IMR-90 (cell line): Measurements from ENCODE around the gene SLC17A5. TPM values are rescaled to one million over a fixed set of nuclear protein-coding genes. Genes with fewer than 3 reads are reported as not detected.

Experiments used
- ATAC-seq: fragments of 200-7000 bp; cut with Tn5 transposase; 2 replicates; pipeline ENCODE4 v1.9.1; 2020; ENCODE audit warnings: low read depth, mild to moderate bottlenecking, moderate library complexity
- BruUV-seq: library from RNA; stranded (reverse); fragments of 400-500 nt; replicated peaks from 2 replicates; lab custom pipeline; 2021; lab: Mats Ljungman, UMichigan
- CTCF ChIA-PET: fragments of 300-600 bp; formaldehyde crosslinking; extraction: SDS; loops from one replicate; lab custom pipeline; 2021; ENCODE audit warnings: antibody characterized with exemption; lab: Yijun Ruan, JAX
- POLR2A ChIA-PET: fragments of 300-600 bp; sonication (Branson Sonifier 250); formaldehyde crosslinking; loops from one replicate; lab custom pipeline; 2022; ENCODE audit warnings: antibody characterized with exemption; ENCODE audit not compliant: unreplicated experiment; lab: Charles Lee
- DNase-seq: peaks from one replicate; pipeline ENCODE4 v3.0.0; 2013
- H2AFZ ChIP-seq: replicated peaks from 2 replicates; pipeline ENCODE3; 2013; ENCODE audit warnings: low read length, mild to moderate bottlenecking; ENCODE audit not compliant: poor library complexity
- H2AK5ac ChIP-seq: 2 replicates; pipeline ENCODE4 v1.6.1; 2013; ENCODE audit warnings: low read depth, low read length, inconsistent platforms
- H2AK9ac ChIP-seq: replicated peaks from 2 replicates; pipeline ENCODE3; 2013; ENCODE audit warnings: mild to moderate bottlenecking, low read depth, low read length, moderate library complexity; ENCODE audit not compliant: poor library complexity
- H2BK120ac ChIP-seq: 2 replicates; pipeline ENCODE4 v1.6.1; 2013; ENCODE audit warnings: low read depth, low read length, inconsistent platforms
- H2BK15ac ChIP-seq: 3 replicates; pipeline ENCODE4 v1.6.1; 2013; ENCODE audit warnings: low read depth, low read length, inconsistent platforms
- H2BK20ac ChIP-seq: 2 replicates; pipeline ENCODE4 v1.6.1; 2013; ENCODE audit warnings: low read depth, mild to moderate bottlenecking, inconsistent platforms, low read length, moderate library complexity
- H2BK5ac ChIP-seq: 2 replicates; pipeline ENCODE4 v1.6.1; 2013; ENCODE audit warnings: mild to moderate bottlenecking, low read depth, low read length, inconsistent platforms; ENCODE audit not compliant: poor library complexity, severe bottlenecking
- H3K14ac ChIP-seq: replicated peaks from 2 replicates; pipeline ENCODE4 v1.6.1; 2013; ENCODE audit warnings: low read depth, low read length, inconsistent platforms
- H3K18ac ChIP-seq: 2 replicates; pipeline ENCODE4 v1.6.1; 2013; ENCODE audit warnings: low read depth, low read length, control low read depth
- H3K23ac ChIP-seq: 2 replicates; pipeline ENCODE4 v1.6.1; 2013; ENCODE audit warnings: low read depth, low read length, inconsistent platforms
- H3K27ac ChIP-seq: 2 replicates; pipeline ENCODE4 v1.5.1; 2013; ENCODE audit warnings: mild to moderate bottlenecking, control low read depth, low read length; ENCODE audit not compliant: insufficient read depth
- H3K27me3 ChIP-seq: 2 replicates; pipeline ENCODE4 v1.6.1; 2013; ENCODE audit warnings: low read length; ENCODE audit not compliant: control insufficient read depth, insufficient read depth
- H3K36me3 ChIP-seq: 2 replicates; pipeline ENCODE4 v1.6.1; 2013; ENCODE audit warnings: low read length, mixed read lengths; ENCODE audit not compliant: control insufficient read depth, insufficient read depth
- H3K4ac ChIP-seq: 2 replicates; pipeline ENCODE4 v1.6.1; 2013; ENCODE audit warnings: low read depth, low read length, inconsistent platforms
- H3K4me1 ChIP-seq: 2 replicates; pipeline ENCODE4 v1.6.1; 2013; ENCODE audit warnings: low read length, mixed read lengths; ENCODE audit not compliant: control insufficient read depth, insufficient read depth
- H3K4me2 ChIP-seq: 2 replicates; pipeline ENCODE4 v1.6.1; 2013; ENCODE audit warnings: low read depth, mild to moderate bottlenecking, control low read depth, low read length, moderate library complexity
- H3K4me3 ChIP-seq: 2 replicates; pipeline ENCODE4 v1.5.1; 2013; ENCODE audit warnings: low read depth, mild to moderate bottlenecking, control low read depth, low read length, moderate library complexity; ENCODE audit not compliant: insufficient read depth
- H3K56ac ChIP-seq: 2 replicates; pipeline ENCODE4 v1.6.1; 2013; ENCODE audit warnings: low read length, inconsistent platforms; ENCODE audit not compliant: insufficient read depth; ENCODE audit errors: extremely low read depth
- H3K79me1 ChIP-seq, 2 experiments: 2 replicates each; pipeline ENCODE4 v1.6.1; 2013; ENCODE audit warnings: low read length in 2 of 2, inconsistent platforms in 1 of 2, low read depth in 1 of 2
- H3K9ac ChIP-seq: 2 replicates; pipeline ENCODE4 v1.6.1; 2013; ENCODE audit warnings: low read depth, low read length, control low read depth
- H3K9me1 ChIP-seq: 2 replicates; pipeline ENCODE4 v1.6.1; 2013; ENCODE audit warnings: low read length, inconsistent platforms; ENCODE audit not compliant: insufficient read depth
- H3K9me3 ChIP-seq: 2 replicates; pipeline ENCODE4 v1.6.1; 2013; ENCODE audit warnings: low read length; ENCODE audit not compliant: control insufficient read depth, insufficient read depth
- H4K20me1 ChIP-seq: 2 replicates; pipeline ENCODE4 v1.6.1; 2013; ENCODE audit warnings: low read length, inconsistent platforms; ENCODE audit not compliant: insufficient read depth
- H4K5ac ChIP-seq: 2 replicates; pipeline ENCODE4 v1.6.1; 2013; ENCODE audit warnings: mild to moderate bottlenecking, low read depth, low read length, control low read depth
- H4K8ac ChIP-seq, 2 experiments: 2 replicates each; pipeline ENCODE4 v1.6.1; 2013; ENCODE audit warnings: low read depth in 2 of 2, low read length in 2 of 2, control low read depth in 1 of 2, inconsistent platforms in 1 of 2
- H4K91ac ChIP-seq: 2 replicates; pipeline ENCODE4 v1.6.1; 2013; ENCODE audit warnings: low read depth, low read length, inconsistent platforms; ENCODE audit not compliant: insufficient read depth
- BHLHE40 ChIP-seq: fragments of 150-350 bp; IDR thresholded peaks from 2 replicates; pipeline ENCODE4 v1.6.1; 2016; ENCODE audit warnings: mild to moderate bottlenecking, low read depth, low read length
- CEBPB ChIP-seq: IDR thresholded peaks from 2 replicates; pipeline ENCODE4 v1.6.1; 2012; ENCODE audit warnings: low read depth, low read length, improper control_type of control experiment
- CHD1 ChIP-seq: IDR thresholded peaks from 2 replicates; pipeline ENCODE4 v1.6.1; 2012; ENCODE audit warnings: low read depth, low read length, improper control_type of control experiment
- CTCF ChIP-seq: conservative IDR thresholded peaks from 2 replicates; pipeline ENCODE4 v1.5.1; 2012; ENCODE audit warnings: mild to moderate bottlenecking, low read depth, low read length, improper control_type of control experiment
- ELK1 ChIP-seq: fragments of 150-350 bp; IDR thresholded peaks from 2 replicates; pipeline ENCODE4 v1.6.1; 2016; ENCODE audit warnings: low read depth, mild to moderate bottlenecking, low read length, moderate library complexity, borderline replicate concordance
- FOS ChIP-seq: fragments of 150-350 bp; IDR thresholded peaks from 2 replicates; pipeline ENCODE4 v1.6.1; 2016; ENCODE audit warnings: low read depth, low read length
- MAFK ChIP-seq: IDR thresholded peaks from 2 replicates; pipeline ENCODE4 v1.6.1; 2012; ENCODE audit warnings: low read depth, low read length, improper control_type of control experiment
- MAZ ChIP-seq: IDR thresholded peaks from 2 replicates; pipeline ENCODE4 v1.6.1; 2012; ENCODE audit warnings: low read depth, mild to moderate bottlenecking, low read length, improper control_type of control experiment, moderate library complexity, borderline replicate concordance
- MXI1 ChIP-seq: IDR thresholded peaks from 2 replicates; pipeline ENCODE4 v1.6.1; 2012; ENCODE audit warnings: low read depth, mild to moderate bottlenecking, low read length, moderate library complexity, borderline replicate concordance
- NFE2L2 ChIP-seq: fragments of 150-350 bp; IDR thresholded peaks from 2 replicates; pipeline ENCODE4 v1.6.1; 2016; ENCODE audit warnings: low read depth, mild to moderate bottlenecking, low read length
- POLR2A ChIP-seq: IDR thresholded peaks from 2 replicates; pipeline ENCODE4 v1.6.1; 2012; ENCODE audit warnings: mild to moderate bottlenecking, low read depth, low read length
- RAD21 ChIP-seq: IDR thresholded peaks from 2 replicates; pipeline ENCODE4 v1.6.1; 2012; ENCODE audit warnings: low read length, improper control_type of control experiment
- RCOR1 ChIP-seq: IDR thresholded peaks from 2 replicates; pipeline ENCODE4 v1.6.1; 2012; ENCODE audit warnings: mild to moderate bottlenecking, low read length, improper control_type of control experiment; ENCODE audit not compliant: insufficient replicate concordance
- RFX5 ChIP-seq: IDR thresholded peaks from 2 replicates; pipeline ENCODE4 v1.8.0; 2012; ENCODE audit warnings: low read depth, mild to moderate bottlenecking, low read length, moderate library complexity
- SMC3 ChIP-seq: fragments of 150-350 bp; IDR thresholded peaks from 2 replicates; pipeline ENCODE4 v1.6.1; 2016; ENCODE audit warnings: low read depth, mild to moderate bottlenecking, antibody characterized with exemption, low read length, moderate library complexity
- USF2 ChIP-seq: fragments of 150-350 bp; IDR thresholded peaks from 2 replicates; pipeline ENCODE4 v1.6.1; 2017; ENCODE audit warnings: mild to moderate bottlenecking, antibody characterized with exemption, low read length, low read depth
- WGBS, 2 experiments: methylation state at CpG; one replicate each; pipeline versions ENCODE4 v1.1.5 to v1.1.7; 2013; ENCODE audit warnings: missing lambda C conversion rate in 2 of 2; ENCODE audit not compliant: insufficient read length in 1 of 2; ENCODE audit errors: extremely low coverage in 2 of 2; 5-methylcytosine and 5-hydroxymethylcytosine counted together
- dilution Hi-C: fragments of 300-500 bp; cut with HindIII; formaldehyde crosslinking; loops from one replicate; pipeline ENCODE4 v1.14.3; 2018; ENCODE audit warnings: low sequenced_read_pairs; ENCODE audit not compliant: unreplicated experiment
- in situ Hi-C: fragments of 300-500 bp; cut with MboI; formaldehyde crosslinking; loops from 3 replicates; pipeline ENCODE4 v1.14.3; 2019; ENCODE audit warnings: low sequenced_read_pairs, inconsistent platforms, mixed read lengths
- intact Hi-C: fragments of 100-400 bp; cut with micrococcal nuclease; formaldehyde crosslinking; loops from 2 replicates; pipeline ENCODE4 v1.10.0; 2022
- polyA plus RNA-seq, 3 experiments: library from polyadenylated mRNA; depleted of rRNA; stranded (reverse); fragments of >200 nt; gene quantifications; 2 replicates each; pipeline ENCODE4 v1.2.3, GENCODE V29; 2012; ENCODE audit warnings: low replicate concordance in 1 of 3
- total RNA-seq: library from RNA; depleted of rRNA; stranded (reverse); fragments of >200 nt; gene quantifications from 2 replicates; pipeline ENCODE4 v1.2.3, GENCODE V29; 2012

Gene SLC17A5
- total and polyA plus RNA-seq, 2 of the 4 experiments (the other 2 are of a cell fraction): 20.8 to 27.2 TPM

- no peaks in the 10 kb centered on the region for H3K27me3 ChIP-seq
- H2BK20ac ChIP-seq: no peak overlapping the region
- ATAC-seq (no peak), DNase-seq (no peak)
- H4K91ac ChIP-seq: no peak overlapping the region
- no peak overlapping the region for H4K8ac ChIP-seq
- dilution Hi-C loops: no loop called here
- H3K18ac ChIP-seq: no peak overlapping the region
- H3K4ac ChIP-seq: no peak overlapping the region
- H2AFZ ChIP-seq: no peak overlapping the region
- no CpG with 5 or more reads among the region's 3 CpGs for WGBS, 2 experiments
- H3K27ac ChIP-seq: no peak overlapping the region
- H2BK5ac ChIP-seq: no peak overlapping the region
- H3K23ac ChIP-seq: no peak overlapping the region
- in situ Hi-C loops: loop anchor here (25.0 kb wide), 1 partner anchor 325 kb away; no protein-coding TSS in a partner anchor
- no peak overlapping the region for H2AK9ac ChIP-seq
- intact Hi-C loops: no loop called here
- no peak overlapping the region for H2BK15ac ChIP-seq
- H3K4me3 ChIP-seq: no peak overlapping the region
- POLR2A ChIA-PET: interaction anchor here (0.6 kb wide), 3 partner anchors 33 to 97 kb away, joined by 3 to 5 read pairs (median 3); partner anchors contain the start of gene EEF1A1
- H4K20me1 ChIP-seq: no peaks in the 10 kb centered on the region
- no peak overlapping the region for H3K4me2 ChIP-seq
- no peaks in the 10 kb centered on the region for H3K9me1 ChIP-seq
- no peak overlapping the region for H2BK120ac ChIP-seq
- H3K56ac ChIP-seq: no peak overlapping the region
- BruUV-seq: no TSS peak
- CTCF ChIA-PET: interaction anchor here (2.2 kb wide), 1 partner anchor 99 kb away, joined by 5 read pairs; no protein-coding TSS in a partner anchor
- H3K14ac ChIP-seq: no peak overlapping the region
- TF ChIP-seq POLR2A (no peak), NFE2L2 (no peak), ELK1 (no peak), MAFK (no peak), CTCF (no peak), MXI1 (no peak), MAZ (no peak), RCOR1 (no peak), RAD21 (no peak), RFX5 (no peak), SMC3 (no peak), FOS (no peak), CHD1 (no peak), CEBPB (no peak), USF2 (no peak), BHLHE40 (no peak)
- H4K5ac ChIP-seq: no peak overlapping the region
- H3K9ac ChIP-seq: no peak overlapping the region
- no peak overlapping the region for H2AK5ac ChIP-seq
- H3K4me1 ChIP-seq: no peaks in the 10 kb centered on the region; the same call in 1 of the 2 replicates
- peaks cover 9% of the 10 kb centered on the region for H3K36me3 ChIP-seq
- H3K79me1 ChIP-seq: peaks cover 0 to 2% of the 10 kb centered on the region in 2 experiments; a peak in 1 of 4 replicates
- no peaks in the 10 kb centered on the region for H3K9me3 ChIP-seq
These were observed 41.2 kb downstream of the SLC17A5 start for GRCh38 chr6:73612611-73613010.
